IMR-90 (cell line): ENCODE measurements around the gene PTPRN2. TPM values are rescaled to one million over a fixed set of nuclear protein-coding genes. Genes with fewer than 3 reads are reported as not detected.

ENCODE experiments used
- ATAC-seq: fragments of 200-7000 bp; cut with Tn5 transposase; 2 replicates; pipeline ENCODE4 v1.9.1; 2020; ENCODE audit warnings: low read depth, mild to moderate bottlenecking, moderate library complexity
- BruUV-seq: library from RNA; stranded (reverse); fragments of 400-500 nt; replicated peaks from 2 replicates; lab custom pipeline; 2021; lab: Mats Ljungman, UMichigan
- CTCF ChIA-PET: fragments of 300-600 bp; formaldehyde crosslinking; extraction: SDS; loops from one replicate; lab custom pipeline; 2021; ENCODE audit warnings: antibody characterized with exemption; lab: Yijun Ruan, JAX
- POLR2A ChIA-PET: fragments of 300-600 bp; sonication (Branson Sonifier 250); formaldehyde crosslinking; loops from one replicate; lab custom pipeline; 2022; ENCODE audit warnings: antibody characterized with exemption; ENCODE audit not compliant: unreplicated experiment; lab: Charles Lee
- DNase-seq: peaks from one replicate; pipeline ENCODE4 v3.0.0; 2013
- H2AFZ ChIP-seq: replicated peaks from 2 replicates; pipeline ENCODE3; 2013; ENCODE audit warnings: low read length, mild to moderate bottlenecking; ENCODE audit not compliant: poor library complexity
- H2AK5ac ChIP-seq: 2 replicates; pipeline ENCODE4 v1.6.1; 2013; ENCODE audit warnings: low read depth, low read length, inconsistent platforms
- H2AK9ac ChIP-seq: replicated peaks from 2 replicates; pipeline ENCODE3; 2013; ENCODE audit warnings: mild to moderate bottlenecking, low read depth, low read length, moderate library complexity; ENCODE audit not compliant: poor library complexity
- H2BK120ac ChIP-seq: 2 replicates; pipeline ENCODE4 v1.6.1; 2013; ENCODE audit warnings: low read depth, low read length, inconsistent platforms
- H2BK15ac ChIP-seq: 3 replicates; pipeline ENCODE4 v1.6.1; 2013; ENCODE audit warnings: low read depth, low read length, inconsistent platforms
- H2BK20ac ChIP-seq: 2 replicates; pipeline ENCODE4 v1.6.1; 2013; ENCODE audit warnings: low read depth, mild to moderate bottlenecking, inconsistent platforms, low read length, moderate library complexity
- H2BK5ac ChIP-seq: 2 replicates; pipeline ENCODE4 v1.6.1; 2013; ENCODE audit warnings: mild to moderate bottlenecking, low read depth, low read length, inconsistent platforms; ENCODE audit not compliant: poor library complexity, severe bottlenecking
- H3K14ac ChIP-seq: replicated peaks from 2 replicates; pipeline ENCODE4 v1.6.1; 2013; ENCODE audit warnings: low read depth, low read length, inconsistent platforms
- H3K18ac ChIP-seq: 2 replicates; pipeline ENCODE4 v1.6.1; 2013; ENCODE audit warnings: low read depth, low read length, control low read depth
- H3K23ac ChIP-seq: 2 replicates; pipeline ENCODE4 v1.6.1; 2013; ENCODE audit warnings: low read depth, low read length, inconsistent platforms
- H3K27ac ChIP-seq: 2 replicates; pipeline ENCODE4 v1.5.1; 2013; ENCODE audit warnings: mild to moderate bottlenecking, control low read depth, low read length; ENCODE audit not compliant: insufficient read depth
- H3K27me3 ChIP-seq: 2 replicates; pipeline ENCODE4 v1.6.1; 2013; ENCODE audit warnings: low read length; ENCODE audit not compliant: control insufficient read depth, insufficient read depth
- H3K36me3 ChIP-seq: 2 replicates; pipeline ENCODE4 v1.6.1; 2013; ENCODE audit warnings: low read length, mixed read lengths; ENCODE audit not compliant: control insufficient read depth, insufficient read depth
- H3K4ac ChIP-seq: 2 replicates; pipeline ENCODE4 v1.6.1; 2013; ENCODE audit warnings: low read depth, low read length, inconsistent platforms
- H3K4me1 ChIP-seq: 2 replicates; pipeline ENCODE4 v1.6.1; 2013; ENCODE audit warnings: low read length, mixed read lengths; ENCODE audit not compliant: control insufficient read depth, insufficient read depth
- H3K4me2 ChIP-seq: 2 replicates; pipeline ENCODE4 v1.6.1; 2013; ENCODE audit warnings: low read depth, mild to moderate bottlenecking, control low read depth, low read length, moderate library complexity
- H3K4me3 ChIP-seq: 2 replicates; pipeline ENCODE4 v1.5.1; 2013; ENCODE audit warnings: low read depth, mild to moderate bottlenecking, control low read depth, low read length, moderate library complexity; ENCODE audit not compliant: insufficient read depth
- H3K56ac ChIP-seq: 2 replicates; pipeline ENCODE4 v1.6.1; 2013; ENCODE audit warnings: low read length, inconsistent platforms; ENCODE audit not compliant: insufficient read depth; ENCODE audit errors: extremely low read depth
- H3K79me1 ChIP-seq, 2 experiments: 2 replicates each; pipeline ENCODE4 v1.6.1; 2013; ENCODE audit warnings: low read length in 2 of 2, inconsistent platforms in 1 of 2, low read depth in 1 of 2
- H3K9ac ChIP-seq: 2 replicates; pipeline ENCODE4 v1.6.1; 2013; ENCODE audit warnings: low read depth, low read length, control low read depth
- H3K9me1 ChIP-seq: 2 replicates; pipeline ENCODE4 v1.6.1; 2013; ENCODE audit warnings: low read length, inconsistent platforms; ENCODE audit not compliant: insufficient read depth
- H3K9me3 ChIP-seq: 2 replicates; pipeline ENCODE4 v1.6.1; 2013; ENCODE audit warnings: low read length; ENCODE audit not compliant: control insufficient read depth, insufficient read depth
- H4K20me1 ChIP-seq: 2 replicates; pipeline ENCODE4 v1.6.1; 2013; ENCODE audit warnings: low read length, inconsistent platforms; ENCODE audit not compliant: insufficient read depth
- H4K5ac ChIP-seq: 2 replicates; pipeline ENCODE4 v1.6.1; 2013; ENCODE audit warnings: mild to moderate bottlenecking, low read depth, low read length, control low read depth
- H4K8ac ChIP-seq, 2 experiments: 2 replicates each; pipeline ENCODE4 v1.6.1; 2013; ENCODE audit warnings: low read depth in 2 of 2, low read length in 2 of 2, control low read depth in 1 of 2, inconsistent platforms in 1 of 2
- H4K91ac ChIP-seq: 2 replicates; pipeline ENCODE4 v1.6.1; 2013; ENCODE audit warnings: low read depth, low read length, inconsistent platforms; ENCODE audit not compliant: insufficient read depth
- BHLHE40 ChIP-seq: fragments of 150-350 bp; IDR thresholded peaks from 2 replicates; pipeline ENCODE4 v1.6.1; 2016; ENCODE audit warnings: mild to moderate bottlenecking, low read depth, low read length
- CEBPB ChIP-seq: IDR thresholded peaks from 2 replicates; pipeline ENCODE4 v1.6.1; 2012; ENCODE audit warnings: low read depth, low read length, improper control_type of control experiment
- CHD1 ChIP-seq: IDR thresholded peaks from 2 replicates; pipeline ENCODE4 v1.6.1; 2012; ENCODE audit warnings: low read depth, low read length, improper control_type of control experiment
- ELK1 ChIP-seq: fragments of 150-350 bp; IDR thresholded peaks from 2 replicates; pipeline ENCODE4 v1.6.1; 2016; ENCODE audit warnings: low read depth, mild to moderate bottlenecking, low read length, moderate library complexity, borderline replicate concordance
- FOS ChIP-seq: fragments of 150-350 bp; IDR thresholded peaks from 2 replicates; pipeline ENCODE4 v1.6.1; 2016; ENCODE audit warnings: low read depth, low read length
- MAFK ChIP-seq: IDR thresholded peaks from 2 replicates; pipeline ENCODE4 v1.6.1; 2012; ENCODE audit warnings: low read depth, low read length, improper control_type of control experiment
- MAZ ChIP-seq: IDR thresholded peaks from 2 replicates; pipeline ENCODE4 v1.6.1; 2012; ENCODE audit warnings: low read depth, mild to moderate bottlenecking, low read length, improper control_type of control experiment, moderate library complexity, borderline replicate concordance
- MXI1 ChIP-seq: IDR thresholded peaks from 2 replicates; pipeline ENCODE4 v1.6.1; 2012; ENCODE audit warnings: low read depth, mild to moderate bottlenecking, low read length, moderate library complexity, borderline replicate concordance
- NFE2L2 ChIP-seq: fragments of 150-350 bp; IDR thresholded peaks from 2 replicates; pipeline ENCODE4 v1.6.1; 2016; ENCODE audit warnings: low read depth, mild to moderate bottlenecking, low read length
- POLR2A ChIP-seq: IDR thresholded peaks from 2 replicates; pipeline ENCODE4 v1.6.1; 2012; ENCODE audit warnings: mild to moderate bottlenecking, low read depth, low read length
- RAD21 ChIP-seq: IDR thresholded peaks from 2 replicates; pipeline ENCODE4 v1.6.1; 2012; ENCODE audit warnings: low read length, improper control_type of control experiment
- RCOR1 ChIP-seq: IDR thresholded peaks from 2 replicates; pipeline ENCODE4 v1.6.1; 2012; ENCODE audit warnings: mild to moderate bottlenecking, low read length, improper control_type of control experiment; ENCODE audit not compliant: insufficient replicate concordance
- RFX5 ChIP-seq: IDR thresholded peaks from 2 replicates; pipeline ENCODE4 v1.8.0; 2012; ENCODE audit warnings: low read depth, mild to moderate bottlenecking, low read length, moderate library complexity
- SMC3 ChIP-seq: fragments of 150-350 bp; IDR thresholded peaks from 2 replicates; pipeline ENCODE4 v1.6.1; 2016; ENCODE audit warnings: low read depth, mild to moderate bottlenecking, antibody characterized with exemption, low read length, moderate library complexity
- WGBS, 2 experiments: methylation state at CpG; one replicate each; pipeline versions ENCODE4 v1.1.5 to v1.1.7; 2013; ENCODE audit warnings: missing lambda C conversion rate in 2 of 2; ENCODE audit not compliant: insufficient read length in 1 of 2; ENCODE audit errors: extremely low coverage in 2 of 2; 5-methylcytosine and 5-hydroxymethylcytosine counted together
- dilution Hi-C: fragments of 300-500 bp; cut with HindIII; formaldehyde crosslinking; loops from one replicate; pipeline ENCODE4 v1.14.3; 2018; ENCODE audit warnings: low sequenced_read_pairs; ENCODE audit not compliant: unreplicated experiment
- in situ Hi-C: fragments of 300-500 bp; cut with MboI; formaldehyde crosslinking; loops from 3 replicates; pipeline ENCODE4 v1.14.3; 2019; ENCODE audit warnings: low sequenced_read_pairs, inconsistent platforms, mixed read lengths
- intact Hi-C: fragments of 100-400 bp; cut with micrococcal nuclease; formaldehyde crosslinking; loops from 2 replicates; pipeline ENCODE4 v1.10.0; 2022
- polyA plus RNA-seq, 3 experiments: library from polyadenylated mRNA; depleted of rRNA; stranded (reverse); fragments of >200 nt; gene quantifications; 2 replicates each; pipeline ENCODE4 v1.2.3, GENCODE V29; 2012; ENCODE audit warnings: low replicate concordance in 1 of 3
- total RNA-seq: library from RNA; depleted of rRNA; stranded (reverse); fragments of >200 nt; gene quantifications from 2 replicates; pipeline ENCODE4 v1.2.3, GENCODE V29; 2012
- TF ChIP-seq, protein P1 (sequence below): fragments of 150-350 bp; IDR thresholded peaks from 2 replicates; pipeline ENCODE4 v1.6.1; 2017; ENCODE audit warnings: mild to moderate bottlenecking, antibody characterized with exemption, low read length, low read depth
- TF ChIP-seq, protein P2 (sequence below): conservative IDR thresholded peaks from 2 replicates; pipeline ENCODE4 v1.5.1; 2012; ENCODE audit warnings: mild to moderate bottlenecking, low read depth, low read length, improper control_type of control experiment

PTPRN2 gene
- total and polyA plus RNA-seq, 2 of the 4 experiments (the other 2 are of a cell fraction), result 0.03 TPM; not detected in 1

DNA sequence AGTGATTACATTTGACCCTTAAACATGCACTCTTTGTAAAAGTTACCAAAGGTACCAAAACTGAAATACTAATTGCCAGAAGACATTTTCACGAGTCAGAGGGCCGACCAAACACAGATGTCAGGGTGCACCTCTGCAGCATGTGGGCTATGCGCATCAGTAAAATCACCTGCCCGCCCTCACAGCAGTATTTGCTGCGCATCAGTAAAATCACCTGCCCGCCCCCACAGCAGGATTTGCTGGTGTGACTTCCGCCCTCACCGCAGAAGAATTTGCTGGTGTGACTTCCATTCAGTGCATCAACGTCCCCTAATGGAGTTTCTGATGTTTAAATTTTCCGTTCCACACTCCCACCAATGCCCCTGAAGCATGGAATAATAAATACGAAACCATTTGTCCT lies 202.9 kb downstream of the PTPRN2 start:
- POLR2A ChIA-PET, result no interaction called here
- Histone ChIP-seq H2BK120ac (no peak overlapping the region), H2AK9ac (no peak overlapping the region), H2BK5ac (no peak overlapping the region), H3K27ac (no peak overlapping the region), H2BK20ac (no peak overlapping the region), H4K5ac (no peak overlapping the region), H3K36me3 (no peaks in the 10 kb centered on the region), H3K4me1 (no peaks in the 10 kb centered on the region), H4K20me1 (no peaks in the 10 kb centered on the region), H3K56ac (no peak overlapping the region), H3K4me3 (no peak overlapping the region), H3K4ac (no peak overlapping the region), H3K9ac (no peak overlapping the region), H2BK15ac (no peak overlapping the region), H3K9me3 (peaks cover 33% of the 10 kb centered on the region), H4K8ac (no peak overlapping the region), H3K79me1 (no peaks in the 10 kb centered on the region), H4K91ac (no peak overlapping the region), H3K23ac (no peak overlapping the region), H3K9me1 (no peaks in the 10 kb centered on the region), H2AK5ac (no peak overlapping the region), H3K27me3 (no peaks in the 10 kb centered on the region), H3K4me2 (no peak overlapping the region), H2AFZ (no peak overlapping the region), H3K18ac (no peak overlapping the region), H3K14ac (no peak overlapping the region)
- CTCF ChIA-PET, result no interaction called here
- DNase-seq (no peak), ATAC-seq (no peak)
- in situ Hi-C loops, result no loop called here
- intact Hi-C loops, result no loop called here
- dilution Hi-C loops, result no loop called here
- TF ChIP-seq, protein P1, sequence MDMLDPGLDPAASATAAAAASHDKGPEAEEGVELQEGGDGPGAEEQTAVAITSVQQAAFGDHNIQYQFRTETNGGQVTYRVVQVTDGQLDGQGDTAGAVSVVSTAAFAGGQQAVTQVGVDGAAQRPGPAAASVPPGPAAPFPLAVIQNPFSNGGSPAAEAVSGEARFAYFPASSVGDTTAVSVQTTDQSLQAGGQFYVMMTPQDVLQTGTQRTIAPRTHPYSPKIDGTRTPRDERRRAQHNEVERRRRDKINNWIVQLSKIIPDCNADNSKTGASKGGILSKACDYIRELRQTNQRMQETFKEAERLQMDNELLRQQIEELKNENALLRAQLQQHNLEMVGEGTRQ, result no peak
- TF ChIP-seq NFE2L2 (no peak), POLR2A (no peak), ELK1 (no peak), RCOR1 (no peak), BHLHE40 (no peak), CEBPB (no peak), RAD21 (no peak), MAZ (no peak), MXI1 (no peak), FOS (no peak), RFX5 (no peak), SMC3 (no peak), MAFK (no peak), CHD1 (no peak)
- TF ChIP-seq, protein P2, sequence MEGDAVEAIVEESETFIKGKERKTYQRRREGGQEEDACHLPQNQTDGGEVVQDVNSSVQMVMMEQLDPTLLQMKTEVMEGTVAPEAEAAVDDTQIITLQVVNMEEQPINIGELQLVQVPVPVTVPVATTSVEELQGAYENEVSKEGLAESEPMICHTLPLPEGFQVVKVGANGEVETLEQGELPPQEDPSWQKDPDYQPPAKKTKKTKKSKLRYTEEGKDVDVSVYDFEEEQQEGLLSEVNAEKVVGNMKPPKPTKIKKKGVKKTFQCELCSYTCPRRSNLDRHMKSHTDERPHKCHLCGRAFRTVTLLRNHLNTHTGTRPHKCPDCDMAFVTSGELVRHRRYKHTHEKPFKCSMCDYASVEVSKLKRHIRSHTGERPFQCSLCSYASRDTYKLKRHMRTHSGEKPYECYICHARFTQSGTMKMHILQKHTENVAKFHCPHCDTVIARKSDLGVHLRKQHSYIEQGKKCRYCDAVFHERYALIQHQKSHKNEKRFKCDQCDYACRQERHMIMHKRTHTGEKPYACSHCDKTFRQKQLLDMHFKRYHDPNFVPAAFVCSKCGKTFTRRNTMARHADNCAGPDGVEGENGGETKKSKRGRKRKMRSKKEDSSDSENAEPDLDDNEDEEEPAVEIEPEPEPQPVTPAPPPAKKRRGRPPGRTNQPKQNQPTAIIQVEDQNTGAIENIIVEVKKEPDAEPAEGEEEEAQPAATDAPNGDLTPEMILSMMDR, result no peak
- BruUV-seq, result no TSS peak
- WGBS, 2 experiments, result 0% methylated on average over 1 of the region's 11 CpGs; no CpG with 5 or more reads in 1 of the 2 experiments
